K562 (cell line): Measurements from ENCODE around the gene ADGRD1. TPM values are rescaled to one million over a fixed set of nuclear protein-coding genes. Genes with fewer than 3 reads are reported as not detected.

Experiments used
- CC2D1A ChIP-seq: fragments of 450-650 bp; IDR thresholded peaks from 2 replicates; pipeline ENCODE4 v1.6.1; 2017; ENCODE audit warnings: mild to moderate bottlenecking
- CEBPZ ChIP-seq: fragments of 150-350 bp; IDR thresholded peaks from 2 replicates; pipeline ENCODE4 v1.6.1; 2014; ENCODE audit warnings: low read depth, mild to moderate bottlenecking, low read length, borderline replicate concordance
- CTCF ChIP-seq, 3 experiments: IDR thresholded peaks in 2 of 3; conservative IDR thresholded peaks in 1 of 3; 2 replicates each; pipeline ENCODE4 v1.5.1; 2011 to 2012; ENCODE audit warnings: low read length in 3 of 3, mild to moderate bottlenecking in 3 of 3, control low read depth in 2 of 3, improper control_type of control experiment in 1 of 3, inconsistent platforms in 1 of 3, low read depth in 1 of 3, mixed read lengths in 1 of 3, moderate library complexity in 1 of 3; ENCODE audit not compliant: insufficient read depth in 2 of 3
- DACH1 ChIP-seq: fragments of 450-650 bp; IDR thresholded peaks from 2 replicates; pipeline ENCODE4 v1.6.1; 2018; ENCODE audit not compliant: partially characterized antibody
- ETV1 ChIP-seq: fragments of 450-650 bp; conservative IDR thresholded peaks from 2 replicates; pipeline ENCODE4 v1.6.1; 2016; ENCODE audit warnings: missing genetic modification characterization, control low read depth, low read depth, missing compliant biosample characterization
- HCFC1 ChIP-seq: IDR thresholded peaks from 2 replicates; pipeline ENCODE4 v1.6.1; 2012; ENCODE audit warnings: low read depth, low read length, improper control_type of control experiment
- HDAC2 ChIP-seq: fragments of 450-650 bp; IDR thresholded peaks from 2 replicates; pipeline ENCODE4 v1.6.1; 2016; ENCODE audit warnings: mild to moderate bottlenecking
- JUN ChIP-seq, 2 experiments: sonication (generic) in 1 of 2; formaldehyde crosslinking in 1 of 2; IDR thresholded peaks; 2 replicates each; pipeline versions ENCODE4 v1.6.1 to v1.8.0; 2012 to 2022; ENCODE audit warnings: borderline replicate concordance in 2 of 2, mild to moderate bottlenecking in 2 of 2, improper control_type of control experiment in 1 of 2, low read depth in 1 of 2, low read length in 1 of 2, missing genetic modification reagents in 1 of 2
- KDM2B ChIP-seq: fragments of 250-450 bp; sonication (Bioruptor Pico); IDR thresholded peaks from 2 replicates; pipeline ENCODE4 v1.8.0; 2021; ENCODE audit warnings: mild to moderate bottlenecking, moderate library complexity
- MAFF ChIP-seq: IDR thresholded peaks from 2 replicates; pipeline ENCODE4 v1.6.1; 2012; ENCODE audit warnings: low read length, improper control_type of control experiment
- MBD2 ChIP-seq: sonication (generic); IDR thresholded peaks from 2 replicates; pipeline ENCODE4 v1.6.1; 2016; ENCODE audit warnings: low read depth, borderline replicate concordance
- RFX7 ChIP-seq: fragments of 250-450 bp; sonication (Bioruptor Pico); IDR thresholded peaks from 2 replicates; pipeline ENCODE4 v1.5.1; 2021; ENCODE audit warnings: mild to moderate bottlenecking
- TEAD4 ChIP-seq, 2 experiments: sonication (generic) in 1 of 2; formaldehyde crosslinking in 1 of 2; IDR thresholded peaks; 2 replicates each; pipeline versions ENCODE4 v1.6.1 to v1.8.0; 2012 to 2022; ENCODE audit warnings: borderline replicate concordance in 1 of 2, inconsistent platforms in 1 of 2, low read length in 1 of 2, mild to moderate bottlenecking in 1 of 2, missing genetic modification reagents in 1 of 2
- THRA ChIP-seq: fragments of 450-650 bp; IDR thresholded peaks from 2 replicates; pipeline ENCODE4 v1.6.1; 2017; ENCODE audit warnings: mild to moderate bottlenecking, moderate library complexity
- YBX1 ChIP-seq: fragments of 450-650 bp; IDR thresholded peaks from 2 replicates; pipeline ENCODE4 v1.7.1; 2016; ENCODE audit warnings: mild to moderate bottlenecking
- ZFP30 ChIP-seq: fragments of 250-450 bp; sonication (Bioruptor Pico); IDR thresholded peaks from 2 replicates; pipeline ENCODE4 v1.8.0; 2022; ENCODE audit warnings: moderate library complexity, mild to moderate bottlenecking, inconsistent platforms, borderline replicate concordance
- ZNF224 ChIP-seq: sonication (generic); formaldehyde crosslinking; IDR thresholded peaks from 2 replicates; pipeline ENCODE4 v1.8.0; 2022; ENCODE audit warnings: mild to moderate bottlenecking, missing genetic modification reagents
- polyA plus RNA-seq, 8 experiments: library from polyadenylated mRNA; depleted of rRNA in 4 of 8; stranded (reverse) in 5 of 8; unstranded in 3 of 8; fragments of >200 nt; fragmentation: Nextera tagmentation in 2 of 8; fragmentation: Illumina TruSeq in 1 of 8; extraction: Ambion mirVana in 2 of 8; extraction: Trizol in 1 of 8; gene quantifications; 2 replicates each; pipeline versions ENCODE4 v1.2.1 to v1.2.3, GENCODE V29; 2011 to 2014; ENCODE audit warnings: inconsistent platforms in 1 of 8, missing spikeins in 1 of 8
- total RNA-seq, 7 experiments: library from RNA; depleted of rRNA in 6 of 7; stranded (reverse); fragments of >200 nt in 6 of 7; fragmentation: Illumina TruSeq in 2 of 7; extraction: Trizol in 2 of 7; gene quantifications; 2 replicates each; pipeline versions ENCODE4 v1.2.1 to v1.2.3, GENCODE V29; 2011 to 2021; ENCODE audit warnings: low replicate concordance in 1 of 7
- TF ChIP-seq, protein P1 (sequence below): fragments of 250-450 bp; sonication (Bioruptor Pico); IDR thresholded peaks from 2 replicates; pipeline ENCODE4 v1.8.0; 2022; ENCODE audit warnings: moderate library complexity, mild to moderate bottlenecking, inconsistent platforms
- TF ChIP-seq, protein P2 (sequence below): fragments of 250-450 bp; sonication (Bioruptor Pico); IDR thresholded peaks from 2 replicates; pipeline ENCODE4 v1.9.0; 2021; ENCODE audit warnings: mild to moderate bottlenecking

Gene ADGRD1
- total and polyA plus RNA-seq, 9 of the 15 experiments (the other 6 are each of a cell fraction or from before 2014, with no cell fraction given), result 1.7 to 11.7 (median 3.3) TPM

DNA sequence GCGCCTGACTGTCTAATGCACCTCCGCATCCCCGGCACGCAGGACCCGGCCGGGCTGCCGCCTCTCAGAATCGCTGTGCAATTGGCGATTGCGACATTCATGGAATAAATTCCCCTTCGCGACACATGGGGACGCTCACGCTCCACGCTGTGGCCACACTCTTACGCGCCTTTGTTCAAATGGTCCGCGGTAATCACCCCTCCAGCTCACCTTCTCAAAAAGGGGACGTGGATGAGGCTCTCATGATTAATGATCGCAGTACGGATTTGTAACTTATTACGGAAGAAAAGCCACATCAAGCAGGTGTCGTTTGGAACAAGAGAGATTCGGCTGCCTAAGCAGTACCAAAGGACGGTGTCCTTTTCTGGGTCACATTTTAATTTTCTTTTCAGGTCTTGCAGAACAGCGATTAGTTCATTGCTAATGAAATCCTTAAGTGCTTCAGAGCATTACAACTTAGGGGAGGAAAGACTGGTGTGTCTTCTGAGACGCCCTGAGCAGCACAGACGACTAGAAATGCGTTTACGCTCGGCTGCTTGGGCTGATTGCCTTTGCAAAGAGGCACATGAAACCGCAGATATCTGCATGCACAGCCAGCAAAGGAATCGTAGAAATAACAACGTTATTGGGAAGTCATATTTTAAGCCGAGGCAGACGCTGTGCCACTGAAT, 37.3 kb upstream of the ADGRD1 start (continued):
- TF ChIP-seq CEBPZ, result no peak
- TF ChIP-seq THRA, result no peak
- peak; percentile 38; the same call in 1 of the 2 replicates for TF ChIP-seq TEAD4 (IDR thresholded peaks at IDR 0.05; ENCODE audit: low read length)
- no peak for TF ChIP-seq TEAD4 (CRISPR knock-in tag; IDR thresholded peaks at IDR 0.05; ENCODE audit: borderline replicate concordance)
- no peak for TF ChIP-seq ZNF224
- TF ChIP-seq, protein P1, sequence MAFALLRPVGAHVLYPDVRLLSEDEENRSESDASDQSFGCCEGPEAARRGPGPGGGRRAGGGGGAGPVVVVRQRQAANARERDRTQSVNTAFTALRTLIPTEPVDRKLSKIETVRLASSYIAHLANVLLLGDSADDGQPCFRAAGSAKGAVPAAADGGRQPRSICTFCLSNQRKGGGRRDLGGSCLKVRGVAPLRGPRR, result no peak
- no peak for TF ChIP-seq ZFP30 (CRISPR knock-in tag)
- TF ChIP-seq ETV1, result no peak
- TF ChIP-seq JUN (IDR thresholded peaks at IDR 0.05; ENCODE audit: borderline replicate concordance, low read depth, low read length), result peak; percentile 24; the same call in 1 of the 2 replicates
- TF ChIP-seq JUN (CRISPR knock-in tag; IDR thresholded peaks at IDR 0.05; ENCODE audit: borderline replicate concordance), result no peak
- TF ChIP-seq DACH1, result peak; percentile 55
- TF ChIP-seq RFX7, result no peak
- TF ChIP-seq MAFF, result no peak
- TF ChIP-seq, protein P2, sequence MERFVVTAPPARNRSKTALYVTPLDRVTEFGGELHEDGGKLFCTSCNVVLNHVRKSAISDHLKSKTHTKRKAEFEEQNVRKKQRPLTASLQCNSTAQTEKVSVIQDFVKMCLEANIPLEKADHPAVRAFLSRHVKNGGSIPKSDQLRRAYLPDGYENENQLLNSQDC (CRISPR knock-in tag), result no peak
- TF ChIP-seq CC2D1A, result 0 out of 2 replicates have a peak, but pooled peaks have one; percentile 66
- 0 out of 2 replicates have a peak, but pooled peaks have one; percentile 36 for TF ChIP-seq KDM2B (CRISPR knock-in tag)
- no peak for TF ChIP-seq MBD2
- no peak for TF ChIP-seq YBX1
- 0 out of 2 replicates have a peak, but pooled peaks have one; percentile 16 for TF ChIP-seq HCFC1
- TF ChIP-seq CTCF (IDR thresholded peaks at IDR 0.05 in 2 of 3, conservative IDR thresholded peaks at IDR 0.05 in 1 of 3; ENCODE audit: insufficient read depth in 2 of 3, low read depth in 1 of 3, low read length in 3 of 3), result peak; percentile 95 to 97 (median 96)
- no peak for TF ChIP-seq HDAC2
